PC-3 (cell line): Measurements from ENCODE around the gene CCR5AS.

ENCODE experiments used
- ATAC-seq: fragments of 200-7000 bp; cut with Tn5 transposase; 2 replicates; pipeline ENCODE4 v1.9.1; 2020; ENCODE audit warnings: mild to moderate bottlenecking, moderate library complexity
- BruUV-seq: library from RNA; stranded (reverse); fragments of 400-500 nt; replicated peaks from 2 replicates; lab custom pipeline; 2021; lab: Mats Ljungman, UMichigan
- CTCF ChIA-PET: fragments of 300-600 bp; sonication (Branson Sonifier 250); formaldehyde crosslinking; loops from one replicate; lab custom pipeline; 2022; ENCODE audit warnings: antibody characterized with exemption; lab: Charles Lee
- POLR2A ChIA-PET: fragments of 300-600 bp; sonication (Branson Sonifier 250); formaldehyde crosslinking; loops from one replicate; lab custom pipeline; 2022; ENCODE audit warnings: antibody characterized with exemption; ENCODE audit not compliant: unreplicated experiment; lab: Charles Lee
- DNase-seq: peaks from one replicate; pipeline ENCODE4 v3.0.0-alpha.2; 2015
- H2AFZ ChIP-seq: fragments of 300-600 bp; sonication (generic); 2 replicates; pipeline ENCODE4 v1.6.0; 2016; ENCODE audit warnings: antibody characterized with exemption, low read length
- H3F3A ChIP-seq: fragments of 300-600 bp; sonication (generic); one replicate; pipeline ENCODE4 v1.6.0; 2017; ENCODE audit warnings: antibody characterized with exemption, low read length, control low read depth, mild to moderate bottlenecking; ENCODE audit not compliant: unreplicated experiment
- H3K27ac ChIP-seq: fragments of 300-600 bp; sonication (generic); 2 replicates; pipeline ENCODE4 v1.5.1; 2016; ENCODE audit warnings: mild to moderate bottlenecking, low read length
- H3K27me3 ChIP-seq: fragments of 300-600 bp; sonication (generic); 2 replicates; pipeline ENCODE4 v1.6.1; 2016; ENCODE audit warnings: low read length, mixed read lengths
- H3K36me3 ChIP-seq: fragments of 300-600 bp; sonication (generic); 2 replicates; pipeline ENCODE4 v1.6.1; 2016; ENCODE audit warnings: low read depth, mixed run types, low read length, mixed read lengths
- H3K4me1 ChIP-seq: fragments of 300-600 bp; sonication (generic); 2 replicates; pipeline ENCODE4 v1.5.1; 2016; ENCODE audit warnings: low read length; ENCODE audit not compliant: insufficient read depth
- H3K4me2 ChIP-seq: fragments of 300-600 bp; sonication (generic); 2 replicates; pipeline ENCODE4 v1.6.0; 2016; ENCODE audit warnings: low read length
- H3K4me3 ChIP-seq: fragments of 300-600 bp; sonication (generic); 2 replicates; pipeline ENCODE4 v1.5.1; 2016; ENCODE audit warnings: mild to moderate bottlenecking, low read length, mixed read lengths
- H3K79me2 ChIP-seq: fragments of 300-600 bp; sonication (generic); 2 replicates; pipeline ENCODE4 v1.6.1; 2017; ENCODE audit warnings: low read length, mixed read lengths
- H3K9ac ChIP-seq: fragments of 300-600 bp; sonication (generic); 2 replicates; pipeline ENCODE4 v1.6.0; 2016; ENCODE audit warnings: mild to moderate bottlenecking, low read length
- H3K9me2 ChIP-seq: fragments of 300-600 bp; sonication (generic); replicated peaks from 2 replicates; pipeline ENCODE4 v1.6.1; 2016; ENCODE audit warnings: mixed run types, low read length, mixed read lengths
- H3K9me3 ChIP-seq: fragments of 300-600 bp; sonication (generic); 2 replicates; pipeline ENCODE4 v1.6.1; 2016; ENCODE audit warnings: low read length, mixed read lengths
- H4K20me1 ChIP-seq: fragments of 300-600 bp; sonication (generic); 2 replicates; pipeline ENCODE4 v1.6.1; 2016; ENCODE audit warnings: low read length, mixed read lengths
- EZH2 ChIP-seq: fragments of 300-600 bp; sonication (generic); IDR thresholded peaks from one replicate; pipeline ENCODE4 v1.6.1; 2017; ENCODE audit warnings: antibody characterized with exemption, mild to moderate bottlenecking, low read length; ENCODE audit not compliant: unreplicated experiment
- EZH2phosphoT487 ChIP-seq: fragments of 300-600 bp; sonication (generic); IDR thresholded peaks from 2 replicates; pipeline ENCODE4 v1.6.1; 2018; ENCODE audit warnings: mild to moderate bottlenecking, antibody characterized with exemption, low read length, borderline replicate concordance
- intact Hi-C: fragments of 100-400 bp; cut with micrococcal nuclease; formaldehyde crosslinking; loops from 2 replicates; pipeline ENCODE4 v1.9.0; 2023
- TF ChIP-seq, protein P1 (sequence below): fragments of 300-600 bp; sonication (generic); conservative IDR thresholded peaks from 2 replicates; pipeline ENCODE4 v1.5.1; 2017; ENCODE audit warnings: antibody characterized with exemption, low read depth, mild to moderate bottlenecking, low read length

Gene CCR5AS

DNA sequence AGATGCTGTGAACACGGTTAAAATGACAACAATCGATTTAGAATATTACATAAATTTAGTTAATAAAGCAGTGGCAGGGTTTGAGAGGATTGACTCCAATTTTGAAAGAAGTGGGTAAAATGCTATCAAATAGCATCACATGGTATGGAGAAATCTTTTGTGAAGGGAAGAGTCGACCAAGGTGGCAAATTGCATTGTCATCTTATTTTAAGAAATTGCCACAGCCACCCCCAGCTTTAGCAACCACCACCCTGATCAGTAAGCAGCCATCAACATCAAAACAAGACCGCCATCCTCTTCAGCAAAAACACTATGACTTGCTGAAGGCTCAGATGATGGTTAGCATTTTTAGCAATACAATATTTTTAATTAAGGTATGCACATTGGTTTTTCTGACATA, 41.8 kb downstream of the CCR5AS start:
- Histone ChIP-seq H3K27ac (no peak overlapping the region), H3F3A (no peaks in the 10 kb centered on the region), H4K20me1 (no peaks in the 10 kb centered on the region), H3K4me1 (peaks cover 19% of the 10 kb centered on the region), H3K4me3 (no peak overlapping the region), H3K9me3 (no peaks in the 10 kb centered on the region), H3K36me3 (no peaks in the 10 kb centered on the region), H3K4me2 (no peak overlapping the region), H3K9me2 (no peaks in the 10 kb centered on the region), H3K9ac (no peak overlapping the region), H2AFZ (no peak overlapping the region), H3K79me2 (no peaks in the 10 kb centered on the region), H3K27me3 (no peaks in the 10 kb centered on the region)
- no TSS peak for BruUV-seq
- ATAC-seq (no peak), DNase-seq (no peak)
- TF ChIP-seq EZH2phosphoT487: no peak
- TF ChIP-seq, protein P1, sequence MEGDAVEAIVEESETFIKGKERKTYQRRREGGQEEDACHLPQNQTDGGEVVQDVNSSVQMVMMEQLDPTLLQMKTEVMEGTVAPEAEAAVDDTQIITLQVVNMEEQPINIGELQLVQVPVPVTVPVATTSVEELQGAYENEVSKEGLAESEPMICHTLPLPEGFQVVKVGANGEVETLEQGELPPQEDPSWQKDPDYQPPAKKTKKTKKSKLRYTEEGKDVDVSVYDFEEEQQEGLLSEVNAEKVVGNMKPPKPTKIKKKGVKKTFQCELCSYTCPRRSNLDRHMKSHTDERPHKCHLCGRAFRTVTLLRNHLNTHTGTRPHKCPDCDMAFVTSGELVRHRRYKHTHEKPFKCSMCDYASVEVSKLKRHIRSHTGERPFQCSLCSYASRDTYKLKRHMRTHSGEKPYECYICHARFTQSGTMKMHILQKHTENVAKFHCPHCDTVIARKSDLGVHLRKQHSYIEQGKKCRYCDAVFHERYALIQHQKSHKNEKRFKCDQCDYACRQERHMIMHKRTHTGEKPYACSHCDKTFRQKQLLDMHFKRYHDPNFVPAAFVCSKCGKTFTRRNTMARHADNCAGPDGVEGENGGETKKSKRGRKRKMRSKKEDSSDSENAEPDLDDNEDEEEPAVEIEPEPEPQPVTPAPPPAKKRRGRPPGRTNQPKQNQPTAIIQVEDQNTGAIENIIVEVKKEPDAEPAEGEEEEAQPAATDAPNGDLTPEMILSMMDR: no peak
- TF ChIP-seq EZH2: no peak
- intact Hi-C loops: loop anchor here (5.0 kb wide), 1 partner anchor 138 kb away; no protein-coding TSS in a partner anchor
- POLR2A ChIA-PET: no interaction called here
- CTCF ChIA-PET: no interaction called here

DNA sequence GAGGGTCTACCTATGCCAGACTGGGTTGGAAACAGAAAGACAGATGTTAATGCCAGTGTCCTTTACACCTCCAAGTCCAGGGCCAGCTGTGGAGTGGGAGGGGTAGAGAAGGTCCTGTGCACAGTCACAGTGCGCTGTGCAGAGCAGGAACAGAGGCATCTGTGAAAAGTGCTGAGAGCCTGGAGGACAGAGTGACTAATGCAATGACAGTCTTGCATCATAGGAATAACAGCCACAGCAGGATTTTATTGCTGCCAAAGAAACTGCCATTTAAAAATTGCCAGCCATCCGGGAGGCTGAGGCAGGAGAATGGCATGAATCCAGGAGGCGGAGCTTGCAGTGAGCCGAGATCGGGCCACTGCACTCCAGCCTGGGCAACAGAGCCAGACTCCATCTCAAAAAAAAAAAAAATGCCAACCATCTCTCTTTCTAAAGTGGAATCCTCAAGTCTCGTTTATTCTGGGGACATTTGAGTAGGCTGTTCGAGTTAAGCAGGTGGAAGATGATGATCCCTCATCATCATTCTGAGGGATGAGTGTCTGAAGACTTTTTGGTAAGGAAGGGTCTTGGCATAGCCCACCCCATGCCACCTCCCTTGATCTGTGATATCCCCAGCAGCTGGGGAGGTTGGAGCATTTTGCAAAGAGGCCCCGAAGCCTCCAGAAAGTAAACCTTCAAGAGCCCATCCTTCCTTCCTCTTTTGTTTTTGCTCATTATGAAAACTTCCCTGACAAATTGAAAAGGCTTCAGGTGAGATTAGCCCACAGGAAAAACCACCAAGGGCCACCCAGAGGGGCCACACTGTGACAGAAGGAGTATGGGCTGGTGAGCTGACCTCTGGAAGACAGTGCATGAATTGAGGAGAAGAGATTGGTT, 45.2 kb downstream of the CCR5AS start:
- peak; percentile 83 for DNase-seq
- Histone ChIP-seq H3K9ac (no peak overlapping the region), H3K27ac (no peak overlapping the region), H3K4me1 (peaks cover 14% of the 10 kb centered on the region), H3K9me2 (no peaks in the 10 kb centered on the region), H3K4me3 (no peak overlapping the region), H3K36me3 (no peaks in the 10 kb centered on the region), H3K4me2 (no peak overlapping the region), H3F3A (no peaks in the 10 kb centered on the region), H3K9me3 (no peaks in the 10 kb centered on the region), H4K20me1 (no peaks in the 10 kb centered on the region), H3K27me3 (no peaks in the 10 kb centered on the region), H3K79me2 (no peaks in the 10 kb centered on the region), H2AFZ (no peak overlapping the region)
- BruUV-seq: no TSS peak
- intact Hi-C loops: no loop called here
- TF ChIP-seq, protein P1: no peak
- TF ChIP-seq EZH2phosphoT487: no peak
- TF ChIP-seq EZH2: no peak
- peak; percentile 98 for ATAC-seq
- ChIA-PET CTCF (no interaction called here), POLR2A (no interaction called here)

DNA sequence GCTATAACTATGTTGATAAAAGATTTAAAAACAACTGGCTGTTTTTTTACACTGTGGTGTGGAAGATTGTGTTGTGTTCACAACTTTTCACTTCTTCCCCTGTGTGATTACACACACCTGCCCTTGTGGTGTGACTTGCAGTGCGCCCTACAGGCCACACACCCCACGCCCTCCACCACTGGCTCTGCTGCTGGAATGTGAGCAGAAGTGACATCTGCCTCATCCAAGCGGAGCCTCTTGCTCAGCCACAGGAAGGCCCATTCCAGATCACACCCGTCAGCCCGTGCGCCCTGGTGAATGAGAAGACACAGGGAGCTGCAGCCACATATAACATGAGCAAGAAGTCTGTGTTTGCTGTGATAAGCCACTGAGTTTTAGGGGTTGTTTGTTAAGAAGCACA, 46.0 kb downstream of the CCR5AS start:
- ChIA-PET POLR2A (no interaction called here), CTCF (no interaction called here)
- H3K79me2 ChIP-seq: no peaks in the 10 kb centered on the region
- no peaks in the 10 kb centered on the region for H3F3A ChIP-seq
- DNase-seq (no peak), ATAC-seq (peak; percentile 31)
- no peaks in the 10 kb centered on the region for H3K36me3 ChIP-seq
- H3K9me3 ChIP-seq: no peaks in the 10 kb centered on the region
- no TSS peak for BruUV-seq
- no peak overlapping the region for H3K27ac ChIP-seq
- no peak overlapping the region for H3K4me2 ChIP-seq
- TF ChIP-seq EZH2phosphoT487: no peak
- TF ChIP-seq, protein P1: no peak
- no peak for TF ChIP-seq EZH2
- no peaks in the 10 kb centered on the region for H4K20me1 ChIP-seq
- no peak overlapping the region for H2AFZ ChIP-seq
- H3K27me3 ChIP-seq: peaks cover 2% of the 10 kb centered on the region; the same call in 1 of the 2 replicates
- peaks cover 14% of the 10 kb centered on the region for H3K4me1 ChIP-seq
- H3K9me2 ChIP-seq: no peaks in the 10 kb centered on the region
- no peak overlapping the region for H3K9ac ChIP-seq
- intact Hi-C loops: no loop called here
- no peak overlapping the region for H3K4me3 ChIP-seq
